Skeletal muscle satellite cell (primary cell): ENCODE results near the gene CHMP3.

Source experiments
- H3K27me3 ChIP-seq: 2 replicates; pipeline ENCODE4 v1.7.0; 2013; ENCODE audit warnings: low read length; ENCODE audit not compliant: control insufficient read depth, insufficient read depth
- H3K36me3 ChIP-seq: 2 replicates; pipeline ENCODE4 v1.7.0; 2013; ENCODE audit warnings: mild to moderate bottlenecking, control low read depth, low read length; ENCODE audit not compliant: insufficient read depth
- H3K4me1 ChIP-seq: 2 replicates; pipeline ENCODE4 v1.7.0; 2013; ENCODE audit warnings: low read length; ENCODE audit not compliant: control insufficient read depth, insufficient read depth
- H3K4me2 ChIP-seq: 2 replicates; pipeline ENCODE4 v1.7.0; 2013; ENCODE audit warnings: mild to moderate bottlenecking, low read length
- H3K4me3 ChIP-seq: 2 replicates; pipeline ENCODE4 v1.7.0; 2013; ENCODE audit warnings: low read length
- H3K9ac ChIP-seq: 2 replicates; pipeline ENCODE4 v1.7.0; 2013; ENCODE audit warnings: mild to moderate bottlenecking, low read depth, low read length, moderate library complexity
- H3K9me3 ChIP-seq: replicated peaks from 2 replicates; pipeline ENCODE4 v1.7.0; 2013; ENCODE audit warnings: mild to moderate bottlenecking, control low read depth, low read length

Gene CHMP3

GRCh38 chr2:86522711-86523110, 40.5 kb downstream of the CHMP3 start:
- Histone ChIP-seq H3K4me1 (no peaks in the 10 kb centered on the region), H3K36me3 (peaks cover 7% of the 10 kb centered on the region), H3K9me3 (no peaks in the 10 kb centered on the region), H3K27me3 (no peaks in the 10 kb centered on the region), H3K4me3 (no peak overlapping the region), H3K9ac (no peak overlapping the region), H3K4me2 (no peak overlapping the region)

- Histone ChIP-seq H3K4me2 (no peak overlapping the region), H3K9me3 (no peaks in the 10 kb centered on the region), H3K9ac (no peak overlapping the region), H3K4me3 (no peak overlapping the region), H3K4me1 (no peaks in the 10 kb centered on the region), H3K27me3 (no peaks in the 10 kb centered on the region), H3K36me3 (peaks cover 7% of the 10 kb centered on the region)
Measured at GRCh38 chr2:86521922-86522321, 41.3 kb downstream of the CHMP3 start.

- H3K36me3 ChIP-seq: no peaks in the 10 kb centered on the region
- H3K9ac ChIP-seq: no peak overlapping the region
- no peak overlapping the region for H3K4me2 ChIP-seq
- no peaks in the 10 kb centered on the region for H3K4me1 ChIP-seq
- H3K9me3 ChIP-seq: no peaks in the 10 kb centered on the region
- H3K27me3 ChIP-seq: no peaks in the 10 kb centered on the region
- no peak overlapping the region for H3K4me3 ChIP-seq
Measured at GRCh38 chr2:86520153-86520552, 43.1 kb downstream of the CHMP3 start.

GRCh38 chr2:86519349-86519748, 43.9 kb downstream of the CHMP3 start:
- H3K27me3 ChIP-seq: no peaks in the 10 kb centered on the region

GRCh38 chr2:86518481-86518880, 44.8 kb downstream of the CHMP3 start:
- Histone ChIP-seq H3K9ac (no peak overlapping the region), H3K4me1 (no peaks in the 10 kb centered on the region), H3K9me3 (no peaks in the 10 kb centered on the region), H3K27me3 (no peaks in the 10 kb centered on the region), H3K4me3 (no peak overlapping the region), H3K4me2 (no peak overlapping the region), H3K36me3 (no peaks in the 10 kb centered on the region)

More at GRCh38 chr2:86519349-86519748, 43.9 kb downstream of the CHMP3 start:
- Histone ChIP-seq H3K9ac (no peak overlapping the region), H3K4me1 (no peaks in the 10 kb centered on the region), H3K36me3 (no peaks in the 10 kb centered on the region), H3K4me3 (no peak overlapping the region), H3K9me3 (no peaks in the 10 kb centered on the region), H3K4me2 (no peak overlapping the region)

- Histone ChIP-seq H3K4me2 (no peak overlapping the region), H3K9me3 (no peaks in the 10 kb centered on the region), H3K36me3 (peaks cover 10% of the 10 kb centered on the region)
Measured at GRCh38 chr2:86513948-86514660, 49.1 kb downstream of the CHMP3 start.

GRCh38 chr2:86512892-86513291, 50.4 kb downstream of the CHMP3 start:
- no peaks in the 10 kb centered on the region for H3K4me1 ChIP-seq
- H3K9ac ChIP-seq: no peak overlapping the region
- no peaks in the 10 kb centered on the region for H3K27me3 ChIP-seq

More at GRCh38 chr2:86513948-86514660, 49.1 kb downstream of the CHMP3 start:
- Histone ChIP-seq H3K27me3 (no peaks in the 10 kb centered on the region), H3K4me1 (no peaks in the 10 kb centered on the region), H3K4me3 (no peak overlapping the region), H3K9ac (no peak overlapping the region)

GRCh38 chr2:86512034-86512433, 51.2 kb downstream of the CHMP3 start:
- H3K9ac ChIP-seq: no peak overlapping the region
- no peak overlapping the region for H3K4me3 ChIP-seq
- H3K4me1 ChIP-seq: no peaks in the 10 kb centered on the region
- H3K9me3 ChIP-seq: no peaks in the 10 kb centered on the region
- H3K36me3 ChIP-seq: peaks cover 31% of the 10 kb centered on the region
- no peak overlapping the region for H3K4me2 ChIP-seq
- H3K27me3 ChIP-seq: no peaks in the 10 kb centered on the region

More at GRCh38 chr2:86512892-86513291, 50.4 kb downstream of the CHMP3 start:
- H3K36me3 ChIP-seq: peaks cover 22% of the 10 kb centered on the region
- H3K4me2 ChIP-seq: no peak overlapping the region
- no peak overlapping the region for H3K4me3 ChIP-seq
- H3K9me3 ChIP-seq: no peaks in the 10 kb centered on the region

GRCh38 chr2:86510436-86510933, 52.8 kb downstream of the CHMP3 start:
- no peaks in the 10 kb centered on the region for H3K9me3 ChIP-seq
- H3K4me3 ChIP-seq: no peak overlapping the region
- H3K27me3 ChIP-seq: no peaks in the 10 kb centered on the region
- H3K36me3 ChIP-seq: peaks cover 33% of the 10 kb centered on the region
- H3K4me2 ChIP-seq: no peak overlapping the region
- no peak overlapping the region for H3K9ac ChIP-seq
- no peaks in the 10 kb centered on the region for H3K4me1 ChIP-seq

GRCh38 chr2:86507600-86507999, 55.6 kb downstream of the CHMP3 start:
- Histone ChIP-seq H3K9ac (no peak overlapping the region), H3K4me2 (no peak overlapping the region), H3K27me3 (no peaks in the 10 kb centered on the region), H3K36me3 (peaks cover 47% of the 10 kb centered on the region), H3K4me1 (no peaks in the 10 kb centered on the region), H3K9me3 (no peaks in the 10 kb centered on the region), H3K4me3 (no peak overlapping the region)

- no peak overlapping the region for H3K4me3 ChIP-seq
- H3K4me1 ChIP-seq: no peaks in the 10 kb centered on the region
- H3K9me3 ChIP-seq: peaks cover 6% of the 10 kb centered on the region
- no peak overlapping the region for H3K9ac ChIP-seq
- H3K4me2 ChIP-seq: no peak overlapping the region
- H3K27me3 ChIP-seq: no peaks in the 10 kb centered on the region
- H3K36me3 ChIP-seq: peaks cover 61% of the 10 kb centered on the region
Measured at GRCh38 chr2:86500325-86501083, 62.7 kb downstream of the CHMP3 start.
